GM12892 (cell line): ENCODE measurements around the gene NCBP2. TPM values are rescaled to one million over a fixed set of nuclear protein-coding genes. Genes with fewer than 3 reads are reported as not detected.

Experiments
- DNase-seq: peaks from one replicate; pipeline ENCODE4 v3.0.0; 2011; ENCODE audit not compliant: insufficient read length
- FAIRE-seq: peaks from 2 replicates; lab custom pipeline; 2011; peaks lifted over from hg19 to GRCh38; lab: Jason Lieb, UNC
- POLR2A ChIP-seq: IDR thresholded peaks from 2 replicates; pipeline ENCODE4 v1.6.1; 2011; ENCODE audit warnings: low read depth, low read length, control low read depth
- POLR2AphosphoS5 ChIP-seq: IDR thresholded peaks from 2 replicates; pipeline ENCODE4 v1.6.1; 2011; ENCODE audit warnings: low read depth, low read length, control low read depth
- TAF1 ChIP-seq: IDR thresholded peaks from 2 replicates; pipeline ENCODE4 v1.6.1; 2011; ENCODE audit warnings: low read depth, mild to moderate bottlenecking, control low read depth, low read length, borderline replicate concordance
- polyA plus RNA-seq: library from polyadenylated mRNA; unstranded; fragments of >200 nt; gene quantifications from one replicate; pipeline ENCODE4 v1.2.1, GENCODE V29; 2012; ENCODE audit warnings: missing spikeins, inconsistent platforms; ENCODE audit not compliant: missing spikeins

Gene NCBP2
- polyA plus RNA-seq: 94.9 TPM

DNA sequence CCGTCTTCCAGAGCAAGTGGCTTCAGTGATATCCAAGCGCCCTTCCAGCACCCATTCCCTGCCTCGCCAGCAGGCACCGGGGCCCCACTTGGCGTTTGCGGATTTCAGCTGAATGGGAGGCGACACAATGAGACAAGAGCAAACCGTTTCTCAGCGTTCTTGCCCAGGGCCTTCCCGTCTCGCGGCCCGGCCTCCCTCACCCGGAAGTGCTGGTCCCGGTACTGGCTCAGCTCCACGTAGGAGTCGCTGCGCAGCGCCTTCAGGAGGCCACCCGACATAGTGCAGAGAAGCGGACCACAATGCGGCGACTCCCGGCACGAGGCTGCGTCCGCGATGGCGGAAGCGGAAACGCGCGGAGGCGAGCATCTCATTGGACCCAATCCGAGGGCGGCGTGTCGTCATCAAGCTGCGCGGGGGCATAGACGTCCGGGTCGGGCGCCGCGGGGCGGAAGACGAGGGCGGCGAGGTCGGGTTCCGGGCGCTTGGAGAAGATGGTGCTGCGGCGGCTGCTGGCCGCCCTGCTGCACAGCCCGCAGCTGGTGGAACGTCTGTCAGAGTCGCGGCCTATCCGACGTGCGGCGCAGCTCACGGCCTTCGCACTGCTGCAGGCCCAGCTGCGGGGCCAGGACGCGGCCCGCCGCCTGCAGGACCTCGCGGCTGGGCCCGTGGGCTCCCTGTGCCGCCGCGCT, at the start of gene NCBP2:
Gene NCBP2, minus strand, starts transcription at position 303 of the 689 bp plus-strand sequence. Its CDS starts 25 bp downstream, at position 278.
- DNase-seq (peak; percentile 91), FAIRE-seq (peak; percentile 92)
- peak; percentile 96 for TF ChIP-seq POLR2A
- TF ChIP-seq TAF1: peak; percentile 80
- peak; percentile 95 for TF ChIP-seq POLR2AphosphoS5

- FAIRE-seq: no peak
- TF ChIP-seq TAF1: no peak
- TF ChIP-seq POLR2A: no peak
- TF ChIP-seq POLR2AphosphoS5: no peak
Measured at GRCh38 chr3:196991581-196992460, 49.5 kb upstream of the NCBP2 start.

GRCh38 chr3:196990601-196991007, 48.3 kb upstream of the NCBP2 start:
- FAIRE-seq: no peak
- no peak for DNase-seq

More at GRCh38 chr3:196991581-196992460, 49.5 kb upstream of the NCBP2 start:
- no peak for DNase-seq

GRCh38 chr3:196989721-196990262, 47.5 kb upstream of the NCBP2 start:
- no peak for DNase-seq

More at GRCh38 chr3:196990601-196991007, 48.3 kb upstream of the NCBP2 start:
- no peak for TF ChIP-seq TAF1
- TF ChIP-seq POLR2AphosphoS5: no peak
- no peak for TF ChIP-seq POLR2A

GRCh38 chr3:196988241-196989029, 46.1 kb upstream of the NCBP2 start:
- no peak for FAIRE-seq

More at GRCh38 chr3:196989721-196990262, 47.5 kb upstream of the NCBP2 start:
- no peak for TF ChIP-seq POLR2A
- no peak for FAIRE-seq

DNA sequence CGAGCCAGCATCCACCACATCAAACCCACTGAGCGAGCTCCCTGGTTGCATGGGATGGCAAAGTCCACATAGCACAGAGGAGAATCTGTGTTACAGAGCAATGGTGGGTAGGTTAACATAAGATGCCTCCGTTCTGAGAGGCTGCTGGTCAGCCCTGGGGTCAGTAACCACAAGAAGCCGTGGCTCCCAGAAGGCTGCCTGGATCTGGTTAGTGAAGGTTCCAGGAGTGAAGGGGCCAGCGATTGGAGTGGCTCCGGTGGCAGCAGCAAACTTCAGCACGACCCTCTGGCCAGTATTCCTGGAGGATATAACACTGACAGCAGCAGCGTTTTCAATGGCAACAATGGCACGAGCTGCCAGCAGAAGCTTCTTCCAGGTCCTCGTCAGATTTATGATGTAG, 44.7 kb upstream of the NCBP2 start:
- DNase-seq (no peak), FAIRE-seq (no peak)
- TF ChIP-seq TAF1: no peak
- no peak for TF ChIP-seq POLR2AphosphoS5
- no peak for TF ChIP-seq POLR2A

More at GRCh38 chr3:196988241-196989029, 46.1 kb upstream of the NCBP2 start:
- TF ChIP-seq POLR2A: no peak
- TF ChIP-seq TAF1: no peak
- peak; percentile 11 for DNase-seq

GRCh38 chr3:196985954-196986885, 43.9 kb upstream of the NCBP2 start:
- no peak for TF ChIP-seq POLR2AphosphoS5
- no peak for TF ChIP-seq TAF1
- no peak for TF ChIP-seq POLR2A
- FAIRE-seq: no peak
- DNase-seq: no peak

DNA sequence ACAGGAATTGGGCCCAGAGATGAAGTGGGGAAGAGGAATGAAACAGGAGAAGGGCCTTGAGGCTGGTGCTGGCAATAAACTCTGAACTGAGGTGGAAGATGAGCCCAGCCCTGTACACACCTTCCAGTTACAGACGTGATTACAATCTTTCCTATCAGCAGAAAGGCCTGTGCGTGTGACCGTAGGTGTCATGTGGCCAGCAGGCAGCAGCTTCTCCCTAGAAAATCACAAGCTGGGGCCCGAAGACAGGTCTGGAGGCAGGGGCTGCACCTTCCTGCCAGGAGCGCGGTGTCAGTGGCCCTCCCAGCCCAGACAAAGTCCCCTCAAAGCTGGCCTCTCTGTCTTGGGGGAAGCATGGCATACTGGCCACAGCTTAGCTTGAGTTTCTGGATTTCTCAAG, 43.0 kb upstream of the NCBP2 start:
- DNase-seq (no peak), FAIRE-seq (no peak)
- TF ChIP-seq POLR2AphosphoS5: no peak

DNA sequence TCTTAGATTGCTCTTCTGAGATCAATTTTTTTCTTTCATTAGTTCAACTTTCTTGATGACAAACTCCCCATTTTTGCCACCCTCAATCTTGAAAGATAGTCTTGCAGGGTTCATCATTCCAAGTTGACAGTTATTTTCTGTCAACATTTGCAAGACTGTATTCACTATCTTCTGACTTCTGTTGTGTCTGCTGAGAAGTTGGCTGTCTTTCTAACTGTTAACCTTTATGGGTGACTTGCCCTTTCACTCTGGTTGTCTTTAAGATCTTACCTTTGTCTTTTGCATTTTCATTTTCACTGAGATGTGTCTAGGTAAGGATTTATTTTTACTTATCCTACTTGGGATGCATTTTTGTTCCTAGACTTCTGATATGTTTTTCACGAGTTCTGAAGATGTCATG, 40.9 kb upstream of the NCBP2 start:
- TF ChIP-seq TAF1: no peak
- TF ChIP-seq POLR2AphosphoS5: no peak
- no peak for TF ChIP-seq POLR2A
- DNase-seq (no peak), FAIRE-seq (no peak)

DNA sequence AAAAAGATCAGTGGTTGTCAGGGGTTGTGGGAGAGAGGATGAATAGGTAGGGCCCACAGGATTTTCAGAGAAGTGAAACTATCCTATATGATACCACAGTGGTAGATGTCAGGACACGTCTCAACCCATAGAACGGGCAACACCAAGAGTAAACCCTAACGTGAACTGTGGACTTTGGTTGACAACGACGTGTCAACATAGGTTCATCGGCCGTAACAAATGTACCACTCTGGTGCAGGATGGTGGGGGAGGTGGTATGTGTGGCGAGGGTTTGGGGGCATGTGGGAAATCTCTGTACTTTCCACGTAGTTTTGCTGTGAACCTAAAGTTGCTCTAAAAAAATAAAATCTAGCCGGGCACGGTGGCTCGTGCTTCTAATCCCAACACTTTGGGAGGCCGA, 39.3 kb upstream of the NCBP2 start:
- TF ChIP-seq TAF1 (no peak), POLR2A (no peak), POLR2AphosphoS5 (no peak)
- no peak for DNase-seq
- FAIRE-seq: no peak
